RKO (cell line): ENCODE measurements around the gene PROC.

ENCODE experiments used
- DNase-seq: peaks from one replicate; pipeline ENCODE4 v3.0.0-alpha.2; 2016; ENCODE audit warnings: low spot score

The PROC gene

GRCh38 chr2:127414638-127415592 is 3.3 kb upstream of the PROC start:
- no peak for DNase-seq

GRCh38 chr2:127415593-127416505 is 2.4 kb upstream of the PROC start:
- DNase-seq, result no peak

GRCh38 chr2:127416506-127417001 is 1.7 kb upstream of the PROC start:
- no peak for DNase-seq

GRCh38 chr2:127417406-127417805 is 821 bp upstream of the PROC start:
- DNase-seq, result no peak

- DNase-seq, result no peak
Measured at GRCh38 chr2:127419112-127419430, 844 bp downstream of the PROC start.

GRCh38 chr2:127419448-127420038 is 1.3 kb downstream of the PROC start:
- no peak for DNase-seq

- DNase-seq, result no peak
Measured at GRCh38 chr2:127420039-127420864, 2.0 kb downstream of the PROC start.

GRCh38 chr2:127421116-127421800 is 3.0 kb downstream of the PROC start:
- DNase-seq, result no peak

- DNase-seq, result no peak
Measured at GRCh38 chr2:127421871-127422558, 3.8 kb downstream of the PROC start.

- DNase-seq, result no peak
Measured at GRCh38 chr2:127422559-127423477, 4.6 kb downstream of the PROC start.

- DNase-seq, result no peak
Measured at GRCh38 chr2:127423478-127423843, 5.2 kb downstream of the PROC start.

- DNase-seq, result peak; percentile 21
Measured at GRCh38 chr2:127423880-127424279, 5.7 kb downstream of the PROC start.

GRCh38 chr2:127424598-127425520 is 6.6 kb downstream of the PROC start:
- peak; percentile 28 for DNase-seq

- DNase-seq, result no peak
Measured at GRCh38 chr2:127425540-127426490, 7.6 kb downstream of the PROC start.

- no peak for DNase-seq
Measured at GRCh38 chr2:127426501-127427354, 8.5 kb downstream of the PROC start.
